Measurements from ENCODE around the gene SVIP. TPM values are rescaled to one million over a fixed set of nuclear protein-coding genes. Genes with fewer than 3 reads are reported as not detected.
A peak's percentile ranks its signal among the peaks of the same experiment; 100 is the strongest.

SVIP gene, protein sequence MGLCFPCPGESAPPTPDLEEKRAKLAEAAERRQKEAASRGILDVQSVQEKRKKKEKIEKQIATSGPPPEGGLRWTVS
- 6.2 TPM for total RNA-seq

DNA sequence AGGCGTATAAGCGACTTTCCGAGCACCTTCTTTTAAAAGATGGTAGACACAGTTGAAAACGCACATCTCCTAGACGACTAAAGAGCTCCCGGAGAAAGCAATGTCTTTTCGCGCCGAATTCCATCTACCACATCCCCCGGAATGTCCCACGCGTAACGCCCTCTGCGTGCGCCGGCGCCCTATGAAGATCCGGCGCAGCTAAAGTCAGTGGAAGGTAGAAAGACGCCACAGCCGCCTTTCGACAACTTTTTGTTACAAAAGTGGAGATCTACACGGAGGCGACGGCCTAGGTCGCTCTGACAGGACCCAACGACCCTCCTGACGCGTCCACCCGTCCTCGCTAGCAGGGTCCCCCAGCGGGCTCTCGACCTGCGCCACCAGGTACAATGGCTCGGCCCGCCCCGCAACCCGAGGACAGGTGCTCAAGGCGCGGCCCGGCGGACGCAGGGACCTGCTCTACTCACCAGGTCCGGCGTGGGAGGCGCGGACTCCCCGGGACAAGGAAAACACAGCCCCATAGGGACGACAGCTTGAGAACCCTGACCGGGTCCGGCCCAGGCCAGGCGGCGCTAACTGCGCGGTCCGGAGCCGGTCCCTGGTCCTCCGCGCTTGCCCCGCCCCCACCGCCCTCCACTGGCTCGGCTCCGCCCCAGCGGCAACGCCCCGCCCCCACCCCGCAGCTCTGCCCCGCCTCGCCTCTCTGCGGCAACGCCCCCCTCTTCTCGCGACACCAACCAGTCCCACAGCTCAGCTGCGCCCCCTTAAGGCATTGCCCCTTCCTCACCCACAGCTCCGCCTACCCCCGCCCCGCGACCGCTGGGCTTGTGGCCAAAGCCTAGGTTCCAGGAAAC, at the start of gene SVIP:
SVIP (minus strand) TSS at position 571 of the 851 bp plus-strand sequence; CDS start at position 518, 53 bp downstream.
- peak; percentile 84 for DNase-seq

DNA sequence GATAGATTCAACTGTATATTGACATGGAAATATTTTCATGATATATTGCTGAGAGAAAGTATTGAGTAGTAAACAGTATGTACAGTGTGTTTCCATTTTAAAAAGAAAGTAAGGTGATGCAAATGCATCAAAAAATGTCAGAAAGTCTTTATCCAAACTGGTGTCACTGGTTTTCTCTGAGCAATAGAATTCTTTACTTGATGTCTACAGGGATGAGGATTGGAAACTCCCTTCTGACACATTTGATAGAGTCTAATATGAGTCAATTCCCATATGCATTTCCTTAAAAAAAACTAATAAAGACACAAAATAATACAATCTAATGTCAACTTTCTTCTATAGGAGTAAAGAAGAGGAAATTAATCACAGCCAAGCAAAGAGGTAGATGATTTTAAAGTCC, 49.0 kb upstream of the SVIP start:
- DNase-seq: no peak

GRCh38 chr11:22878039-22878438, 48.4 kb upstream of the SVIP start:
- DNase-seq: no peak

- peak; percentile 63 for DNase-seq
Observed at GRCh38 chr11:22875869-22876473, 46.4 kb upstream of the SVIP start.

DNA sequence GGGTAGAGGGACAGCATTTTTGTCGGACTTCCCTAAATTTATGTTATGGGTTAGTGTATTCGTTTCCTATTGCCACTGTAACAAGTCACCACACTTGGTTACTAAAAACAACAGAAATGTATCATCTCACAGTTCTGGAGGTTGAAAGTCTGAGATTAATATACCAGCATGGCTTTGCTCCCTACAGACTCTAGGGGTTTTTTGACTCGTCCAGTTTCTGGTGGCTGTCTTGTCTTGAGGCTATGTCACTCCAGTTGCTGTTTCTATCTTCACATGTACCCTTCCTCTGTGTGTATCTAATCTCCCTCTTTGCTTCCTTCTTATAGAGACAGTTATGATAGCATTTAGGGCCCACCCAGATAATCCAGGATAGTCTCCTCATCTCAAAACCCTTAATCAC, 39.7 kb upstream of the SVIP start:
- no peak for DNase-seq

- no peak for DNase-seq
Observed at GRCh38 chr11:22860241-22860640, 30.6 kb upstream of the SVIP start, which contains the start of gene CCDC179. TSS of gene CCDC179 (minus strand) at chr11:22860474. CDS start at chr11:22860421, 53 bp downstream.

DNA sequence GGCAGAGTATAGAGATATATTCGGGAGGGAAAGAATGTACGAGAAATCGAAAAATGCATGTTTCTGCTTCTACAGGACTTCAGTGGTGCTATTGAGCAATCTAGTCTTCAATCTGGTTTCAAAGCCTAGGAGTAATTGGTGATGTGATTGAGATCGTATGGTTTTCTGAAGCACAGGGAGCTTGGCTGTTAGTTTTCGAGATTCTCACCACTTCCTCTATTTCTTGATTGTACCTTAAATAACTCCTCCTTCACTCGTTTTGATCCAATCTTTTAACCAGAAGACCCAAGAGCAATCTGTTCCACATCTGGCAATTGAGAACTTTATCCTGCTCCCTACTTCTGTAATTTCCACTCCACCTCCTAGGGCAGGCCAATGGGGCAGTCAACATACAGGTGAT, 30.2 kb upstream of the SVIP start:
- no peak for DNase-seq

- no peak for DNase-seq
Observed at GRCh38 chr11:22851477-22851876, 21.9 kb upstream of the SVIP start.

DNA sequence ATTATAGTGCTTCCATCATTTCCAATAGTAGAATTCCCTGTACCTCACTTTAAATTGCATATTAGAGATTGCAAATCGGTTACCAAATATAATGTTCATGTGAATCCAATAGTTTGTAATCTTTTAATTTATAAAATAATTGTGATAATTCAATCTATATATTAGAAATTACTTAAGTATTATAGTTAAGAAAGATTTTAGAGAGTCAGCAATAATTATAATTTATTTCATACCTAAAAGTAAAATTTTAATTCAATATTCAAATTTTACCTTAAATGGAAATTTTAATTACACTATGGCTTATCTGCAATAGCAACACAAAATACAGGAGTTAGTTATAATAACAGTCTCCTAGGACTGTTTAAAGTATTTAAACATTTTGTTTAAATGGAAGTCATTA, 17.1 kb upstream of the SVIP start:
- DNase-seq: no peak

GRCh38 chr11:22832315-22833015, 2.9 kb upstream of the SVIP start:
- DNase-seq: no peak

DNA sequence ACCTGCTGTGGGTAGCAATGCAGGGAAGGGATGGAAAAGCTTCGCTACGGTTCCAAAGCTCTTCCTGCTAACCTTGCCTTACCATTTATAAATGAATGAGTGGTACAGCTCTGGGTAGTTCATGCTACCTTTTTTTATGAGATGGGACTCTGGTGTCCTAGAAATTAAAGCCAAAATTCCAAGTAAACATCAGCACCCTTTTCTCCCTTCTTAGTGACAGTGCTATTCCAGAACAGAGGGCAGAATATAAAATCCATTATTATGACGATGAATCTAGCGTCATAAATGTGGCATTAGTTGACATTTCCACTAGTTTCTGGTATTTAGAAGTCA, 447 bp upstream of the SVIP start:
- DNase-seq: no peak

DNA sequence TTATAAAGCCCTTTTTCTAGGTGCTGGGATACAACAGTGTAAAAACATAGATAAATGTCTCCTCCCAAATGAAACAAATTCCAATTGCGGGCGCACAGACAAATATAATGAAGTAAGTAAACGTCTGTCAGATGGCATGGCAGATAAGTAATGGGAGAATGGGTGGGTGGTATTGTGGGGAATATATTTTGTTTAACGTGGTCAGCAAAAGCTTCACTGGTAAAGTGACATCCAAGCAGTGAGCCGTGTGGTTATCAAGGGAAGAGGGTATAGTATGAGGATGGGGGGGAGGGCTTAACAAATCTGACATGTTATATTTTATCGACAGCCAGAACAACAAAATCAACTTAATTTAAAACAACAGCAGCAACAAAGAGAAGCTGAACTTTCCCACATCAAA, 1.2 kb downstream of the SVIP start:
- no peak for DNase-seq

- no peak for DNase-seq
Observed at GRCh38 chr11:22822203-22822602, 7.4 kb downstream of the SVIP start.

GRCh38 chr11:22809893-22810292, 19.7 kb downstream of the SVIP start:
- no peak for DNase-seq

DNA sequence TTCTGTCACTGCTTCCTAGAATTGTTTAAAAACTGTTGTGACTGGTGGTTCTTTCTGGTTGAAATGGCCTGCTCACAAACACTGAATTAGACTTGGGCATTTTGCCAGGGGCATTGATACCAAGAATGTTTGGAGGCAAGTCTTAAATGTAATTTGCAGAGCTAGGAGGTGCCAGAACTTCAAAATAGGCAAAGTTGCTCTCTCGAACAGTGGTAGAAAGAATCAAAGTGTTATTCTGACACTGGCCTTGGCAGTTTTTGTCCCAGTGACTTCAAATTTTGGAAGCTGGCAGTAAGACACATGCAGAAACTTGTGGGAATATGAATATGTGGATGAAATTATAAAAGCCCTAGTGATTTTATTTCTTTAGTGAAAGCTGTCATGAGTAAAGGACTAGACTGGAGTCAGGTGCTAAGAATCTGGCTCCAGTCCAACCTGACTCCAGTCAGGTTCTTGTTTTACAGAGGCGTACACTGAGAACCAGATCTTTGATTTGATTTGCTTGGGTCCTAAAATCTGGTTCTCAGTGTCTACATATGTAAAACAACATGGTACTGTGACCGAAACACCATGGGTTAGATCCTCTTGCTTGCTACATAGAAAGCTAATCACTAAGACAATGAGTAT, 20.9 kb downstream of the SVIP start:
- peak; percentile 26 for DNase-seq

DNA sequence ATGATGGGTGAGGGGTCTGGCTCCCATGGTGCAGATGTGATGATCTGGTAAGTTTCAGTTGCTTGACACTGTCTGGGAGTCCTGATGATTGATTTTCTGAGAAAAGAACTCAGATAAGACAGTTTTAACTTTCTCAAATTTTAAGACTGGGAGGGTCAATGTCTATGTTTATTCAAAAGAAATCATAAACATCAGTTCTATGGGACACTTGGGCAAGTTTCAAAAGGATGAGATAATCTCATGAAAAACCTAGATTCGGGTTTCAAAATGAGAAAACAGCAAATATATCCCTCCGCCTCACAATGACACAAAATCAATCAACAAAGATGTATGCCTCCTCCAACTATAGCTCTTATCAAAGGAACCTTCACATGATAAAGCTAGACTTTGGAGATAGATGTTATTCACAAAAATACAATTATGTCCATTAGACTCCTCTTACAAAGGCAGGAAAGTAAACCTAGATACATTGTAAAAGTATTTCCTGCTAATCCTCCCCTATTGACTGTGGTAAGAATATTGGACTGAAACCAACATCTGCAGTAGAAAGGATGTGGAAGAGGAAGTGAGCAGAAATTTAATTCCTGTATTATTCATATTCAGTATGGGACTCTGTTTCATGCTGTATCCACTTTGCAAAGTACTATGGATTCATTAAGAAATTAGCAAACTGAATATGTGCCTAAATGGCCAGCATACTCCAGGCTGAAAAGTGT, 21.6 kb downstream of the SVIP start:
- DNase-seq: no peak

DNA sequence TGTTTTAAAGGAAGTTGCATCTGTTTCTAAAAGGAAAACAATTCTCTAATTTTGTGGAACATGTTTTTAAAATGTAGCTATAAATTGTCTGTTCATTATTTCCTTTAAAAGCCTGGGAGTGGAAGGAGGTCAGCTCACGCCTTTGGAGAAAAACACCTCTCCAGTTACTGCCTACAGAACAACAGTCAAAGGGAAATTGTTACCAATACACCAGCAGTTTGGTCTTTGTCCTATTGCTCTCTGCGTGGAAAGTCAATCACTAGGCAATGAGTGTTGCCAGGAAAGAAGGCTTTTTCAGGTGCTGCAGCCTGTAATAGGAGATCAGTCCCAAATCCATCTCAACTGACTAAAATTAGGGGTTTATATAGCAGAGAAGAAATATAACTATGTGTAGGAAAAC, 22.2 kb downstream of the SVIP start:
- DNase-seq: peak; percentile 3

DNA sequence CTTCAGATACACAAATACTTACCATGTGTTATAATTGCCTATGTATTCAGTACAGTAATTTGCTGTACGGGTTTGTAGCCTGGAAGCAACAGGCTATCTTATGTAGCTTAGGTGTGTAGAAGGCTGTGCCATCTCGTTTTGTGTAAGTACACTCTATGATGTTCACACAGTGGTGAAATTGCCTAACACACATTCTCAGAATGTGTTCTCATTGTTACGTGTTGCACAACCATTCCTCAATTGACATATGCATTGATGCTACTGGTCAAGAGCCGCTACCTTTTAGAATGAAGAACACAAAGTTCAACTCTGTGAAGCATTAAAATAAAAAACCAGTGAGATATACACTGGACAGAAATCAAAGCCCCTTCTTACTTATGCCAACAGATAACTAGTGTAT, 26.7 kb downstream of the SVIP start:
- no peak for DNase-seq

- DNase-seq: no peak
Observed at GRCh38 chr11:22800482-22800881, 29.1 kb downstream of the SVIP start.

DNA sequence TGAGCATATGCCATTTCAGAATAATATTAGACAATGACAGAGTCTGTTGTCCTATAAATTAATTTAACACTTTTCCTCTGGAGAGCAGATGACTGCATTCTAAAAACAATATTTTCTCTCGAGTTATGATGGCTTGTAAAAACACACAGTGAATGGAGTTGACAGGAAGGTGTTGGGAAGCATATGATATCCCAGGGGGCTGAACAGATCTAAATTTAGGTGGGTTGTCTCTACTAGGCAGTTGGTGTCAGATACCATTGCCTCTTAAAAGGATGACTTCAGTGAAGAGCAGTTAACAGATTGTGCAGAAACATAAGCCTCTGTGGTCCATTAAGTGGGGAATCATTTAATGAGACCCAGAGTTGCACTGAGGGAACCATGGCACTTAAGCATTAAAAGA, 30.7 kb downstream of the SVIP start:
- no peak for DNase-seq

- DNase-seq: no peak
Observed at GRCh38 chr11:22797047-22797446, 32.6 kb downstream of the SVIP start.

DNA sequence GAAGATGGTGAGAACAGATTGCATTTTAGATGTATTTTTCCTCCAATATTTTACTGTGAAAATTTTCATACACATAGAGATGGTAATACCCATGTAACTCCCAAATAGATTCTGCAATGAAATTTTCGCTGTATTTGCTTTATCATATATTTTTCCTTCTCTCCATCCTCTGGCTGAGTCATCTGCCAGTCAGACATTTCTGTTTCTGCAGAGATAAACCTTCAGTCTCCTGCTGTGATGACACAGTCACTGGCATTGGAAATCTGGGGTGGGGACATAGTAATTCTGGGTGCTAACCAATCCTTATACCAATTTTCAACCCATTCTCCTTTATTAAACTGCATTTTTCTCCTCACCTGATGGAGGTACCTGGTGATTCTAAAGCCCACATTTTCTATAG, 33.7 kb downstream of the SVIP start:
- no peak for DNase-seq
